GM06990 (cell line): Measurements from ENCODE around the gene KIF5B.

Experiments used
- DNase-seq: peaks from one replicate; pipeline ENCODE4 v3.0.0-alpha.2; 2011; ENCODE audit not compliant: insufficient read length; ENCODE audit errors: extremely low read depth
- H3K27me3 ChIP-seq: replicated peaks from 2 replicates; pipeline ENCODE4 v1.6.0; 2011; ENCODE audit warnings: low read length; ENCODE audit not compliant: control insufficient read depth, insufficient read depth
- H3K36me3 ChIP-seq: 2 replicates; pipeline ENCODE4 v1.5.1; 2011; ENCODE audit warnings: low read length; ENCODE audit not compliant: control insufficient read depth, insufficient read depth
- H3K4me3 ChIP-seq: replicated peaks from 2 replicates; pipeline ENCODE4 v1.5.1; 2011; ENCODE audit warnings: low read depth, mild to moderate bottlenecking, control low read depth, low read length
- CTCF ChIP-seq: IDR thresholded peaks from 2 replicates; pipeline ENCODE4 v1.5.1; 2011; ENCODE audit warnings: low read length, control low read depth, mild to moderate bottlenecking, inconsistent platforms; ENCODE audit not compliant: insufficient read depth, poor library complexity, severe bottlenecking

Gene KIF5B

DNA sequence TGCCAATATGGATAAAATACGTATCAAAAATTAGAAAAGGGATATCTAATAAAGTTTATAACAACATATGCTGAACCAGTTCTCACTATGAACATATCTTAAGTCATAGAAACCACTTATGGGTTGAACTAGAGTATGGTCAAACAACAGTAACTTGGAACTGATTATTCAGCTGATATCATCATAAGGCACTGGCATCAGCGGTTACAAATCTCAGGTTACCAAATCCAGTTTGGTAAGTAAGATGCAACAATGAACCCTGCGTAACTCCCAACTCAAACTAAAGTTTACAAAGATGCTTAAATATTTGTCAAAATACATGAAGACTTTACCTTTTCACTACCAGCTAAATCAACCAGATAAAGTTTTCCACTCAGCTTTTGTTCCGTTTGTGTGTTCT, 19.3 kb downstream of the KIF5B start:
- no peak for TF ChIP-seq CTCF
- peaks cover 11% of the 10 kb centered on the region for H3K36me3 ChIP-seq

DNA sequence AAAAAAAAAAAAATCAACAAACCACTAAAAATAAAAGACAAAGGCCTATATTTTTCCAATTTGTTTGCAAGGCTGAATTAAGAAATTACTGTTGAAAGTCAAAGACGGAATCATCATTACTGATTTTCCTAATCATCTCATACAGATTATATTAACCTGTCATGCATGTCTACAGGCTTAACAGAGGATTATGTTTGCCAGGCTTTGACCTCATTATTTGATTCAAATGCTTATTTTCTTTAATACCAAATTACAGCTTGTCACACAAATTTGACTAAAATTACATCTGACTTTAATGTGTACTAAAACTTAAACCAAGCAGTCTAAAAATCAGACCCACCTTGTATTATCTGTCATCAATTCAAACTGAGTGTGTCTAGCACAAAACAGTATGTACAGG, 21.2 kb downstream of the KIF5B start:
- peaks cover 9% of the 10 kb centered on the region for H3K36me3 ChIP-seq
- no peak for TF ChIP-seq CTCF
- DNase-seq = no peak

More for the DNA sequence above, 19.3 kb downstream of the KIF5B start:
- Histone ChIP-seq H3K4me3 (no peak overlapping the region), H3K27me3 (no peaks in the 10 kb centered on the region)
- no peak for DNase-seq

DNA sequence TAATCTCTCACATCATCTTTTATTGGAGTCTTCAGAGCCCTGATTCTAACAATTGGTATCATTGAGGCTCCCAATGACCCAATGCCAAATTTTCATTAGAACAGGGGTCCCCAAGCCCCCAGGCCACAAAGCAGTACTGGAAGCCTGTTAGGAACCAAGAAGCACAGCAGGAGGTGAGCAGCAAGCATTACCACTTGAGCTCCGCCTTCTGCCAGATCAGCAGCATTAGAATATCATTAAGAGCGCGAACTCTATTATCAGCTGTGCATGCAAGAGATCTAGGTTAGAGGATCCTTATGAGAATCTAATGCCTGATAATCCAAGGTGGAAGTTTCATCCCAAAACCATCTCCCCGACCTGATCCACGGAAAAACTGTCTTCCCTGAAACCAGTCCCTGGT, 23.1 kb downstream of the KIF5B start:
- TF ChIP-seq CTCF = no peak
- no peak for DNase-seq
- Histone ChIP-seq H3K4me3 (no peak overlapping the region), H3K27me3 (no peaks in the 10 kb centered on the region), H3K36me3 (peaks cover 13% of the 10 kb centered on the region)

More for the DNA sequence above, 21.2 kb downstream of the KIF5B start:
- no peak overlapping the region for H3K4me3 ChIP-seq
- no peaks in the 10 kb centered on the region for H3K27me3 ChIP-seq

GRCh38 chr10:32031920-32032319, 24.3 kb downstream of the KIF5B start:
- Histone ChIP-seq H3K4me3 (no peak overlapping the region), H3K36me3 (peaks cover 16% of the 10 kb centered on the region), H3K27me3 (no peaks in the 10 kb centered on the region)
- no peak for TF ChIP-seq CTCF
- no peak for DNase-seq

DNA sequence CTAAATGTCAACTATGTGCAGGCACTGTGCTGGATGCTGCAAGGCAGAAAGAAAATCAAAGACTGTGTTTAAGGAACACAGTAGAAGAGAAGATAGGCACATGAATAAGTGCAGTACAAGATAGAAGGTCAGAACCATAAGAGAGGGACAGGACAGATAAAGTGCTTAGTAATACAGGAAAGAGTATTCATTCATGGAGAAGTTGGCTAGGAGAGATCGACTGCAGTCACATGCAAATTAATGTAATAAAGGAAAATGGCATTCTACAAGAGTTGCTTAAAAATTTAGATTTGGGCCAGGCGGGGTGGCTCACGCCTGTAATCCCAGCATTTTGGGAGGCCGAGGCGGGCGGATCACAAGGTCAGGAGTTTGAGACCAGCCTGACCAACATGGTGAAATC, 24.8 kb downstream of the KIF5B start:
- no peak overlapping the region for H3K4me3 ChIP-seq
- DNase-seq = no peak
- H3K36me3 ChIP-seq = peaks cover 16% of the 10 kb centered on the region
- no peak for TF ChIP-seq CTCF
- H3K27me3 ChIP-seq = no peaks in the 10 kb centered on the region

DNA sequence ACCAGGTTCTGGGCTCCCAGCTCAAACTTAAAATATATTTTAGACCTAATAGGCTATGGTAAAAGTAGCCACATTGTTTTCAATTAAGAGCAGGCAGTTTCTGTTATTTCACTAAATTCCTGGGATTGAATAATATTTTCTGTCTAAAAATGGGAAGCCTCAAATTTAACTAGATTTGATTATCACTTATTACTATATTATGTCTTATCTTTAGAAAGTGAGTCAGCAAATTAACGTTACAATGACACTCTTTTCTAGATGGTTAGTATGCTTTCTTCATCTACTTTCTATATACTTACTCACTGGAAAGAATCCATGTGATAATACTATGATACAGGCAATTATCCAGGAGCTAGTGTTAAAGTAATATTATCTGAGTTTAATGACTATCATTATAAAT, 27.5 kb downstream of the KIF5B start:
- Histone ChIP-seq H3K27me3 (no peaks in the 10 kb centered on the region), H3K4me3 (no peak overlapping the region), H3K36me3 (peaks cover 10% of the 10 kb centered on the region)
- TF ChIP-seq CTCF = no peak
- no peak for DNase-seq
